HG03045 (cell line): ENCODE data around the gene PNPO.

Experiments
- ATAC-seq: cut with Tn5 transposase; IDR thresholded peaks from one replicate; pipeline ENCODE4 v1.9.1; 2021; ENCODE audit warnings: mild to moderate bottlenecking, moderate library complexity; ENCODE audit not compliant: unreplicated experiment

Gene PNPO

GRCh38 chr17:47948706-47949196, 7.4 kb downstream of the PNPO start:
- no peak for ATAC-seq

GRCh38 chr17:47949197-47949759, 7.9 kb downstream of the PNPO start:
- peak; percentile 69 for ATAC-seq

GRCh38 chr17:47949946-47950345, 8.6 kb downstream of the PNPO start:
- no peak for ATAC-seq

GRCh38 chr17:47950448-47950847, 9.1 kb downstream of the PNPO start:
- ATAC-seq, result no peak

GRCh38 chr17:47952171-47953021, 11.0 kb downstream of the PNPO start:
- ATAC-seq, result no peak

- no peak for ATAC-seq
Observed at GRCh38 chr17:47953909-47954308, 12.5 kb downstream of the PNPO start.

- ATAC-seq, result no peak
Observed at GRCh38 chr17:47955497-47956461, 14.4 kb downstream of the PNPO start.

- no peak for ATAC-seq
Observed at GRCh38 chr17:47956791-47957590, 15.6 kb downstream of the PNPO start.

- no peak for ATAC-seq
Observed at GRCh38 chr17:47957591-47958490, 16.5 kb downstream of the PNPO start, which contains the start of gene PRR15L. PRR15L (minus strand) TSS chr17:47957883; CDS start chr17:47953234, 4,649 bp downstream.

- ATAC-seq, result no peak
Observed at GRCh38 chr17:47959825-47960655, 18.7 kb downstream of the PNPO start.

- ATAC-seq, result no peak
Observed at GRCh38 chr17:47961406-47961805, 20.0 kb downstream of the PNPO start.

GRCh38 chr17:47962901-47963300, 21.5 kb downstream of the PNPO start:
- ATAC-seq, result no peak

GRCh38 chr17:47964856-47965255, 23.5 kb downstream of the PNPO start:
- no peak for ATAC-seq

GRCh38 chr17:47966079-47966519, 24.7 kb downstream of the PNPO start:
- ATAC-seq, result no peak

GRCh38 chr17:47967607-47968252, 26.4 kb downstream of the PNPO start:
- ATAC-seq, result no peak

- no peak for ATAC-seq
Observed at GRCh38 chr17:47968836-47969235, 27.5 kb downstream of the PNPO start.

GRCh38 chr17:47969930-47970724, 28.8 kb downstream of the PNPO start:
- no peak for ATAC-seq
